Lower lobe of right lung (tissue), 2 donors: ENCODE measurements around the gene SOX1. TPM values are rescaled to one million over a fixed set of nuclear protein-coding genes. Genes with fewer than 3 reads are reported as not detected.

Source experiments
- ATAC-seq, 2 donors: fragments of 200-7000 bp; cut with Tn5 transposase; one replicate each; pipeline ENCODE4 v1.9.1; 2020 to 2022; ENCODE audit warnings: mild to moderate bottlenecking in 2 of 2, moderate library complexity in 2 of 2
- DNase-seq: peaks from one replicate; pipeline ENCODE4 v3.0.0-alpha.2; 2020
- H3K27ac ChIP-seq: fragments of 200-600 bp; one replicate; pipeline ENCODE4 v1.8.0; 2022
- H3K27me3 ChIP-seq: fragments of 200-600 bp; one replicate; pipeline ENCODE4 v1.8.0; 2022; ENCODE audit warnings: low read depth
- H3K36me3 ChIP-seq: fragments of 200-600 bp; one replicate; pipeline ENCODE4 v1.8.0; 2022; ENCODE audit warnings: mild to moderate bottlenecking
- H3K4me1 ChIP-seq: fragments of 200-600 bp; one replicate; pipeline ENCODE4 v1.8.0; 2022
- H3K4me3 ChIP-seq: fragments of 200-600 bp; one replicate; pipeline ENCODE4 v1.8.0; 2022; ENCODE audit warnings: mild to moderate bottlenecking
- H3K9me3 ChIP-seq: fragments of 200-600 bp; one replicate; pipeline ENCODE4 v1.8.0; 2022
- CTCF ChIP-seq: fragments of 200-600 bp; IDR thresholded peaks from one replicate; pipeline ENCODE4 v1.8.0; 2022; ENCODE audit warnings: antibody characterized with exemption, mild to moderate bottlenecking
- intact Hi-C: fragments of 100-400 bp; cut with DNase I; formaldehyde crosslinking; loops from one replicate; pipeline ENCODE4 v1.11.0; 2022
- total RNA-seq: library from RNA; stranded (reverse); fragmentation: NEBNext Ultra II Directional; extraction: Animal tissue kit (Norgen Biotek cat#: 25700); gene quantifications from one replicate; pipeline ENCODE4 v1.2.1, GENCODE V29; 2021
- donor health status: DM: no; HTN: yes; CAD: no; lungs with severe emphysema.

Gene SOX1
- total RNA-seq, 1 donor from 2014 or later, result not detected

- intact Hi-C loops, result no loop called here
- no peak for DNase-seq
- Histone ChIP-seq H3K27ac (no peak overlapping the region), H3K9me3 (peaks cover 22% of the 10 kb centered on the region), H3K4me1 (no peaks in the 10 kb centered on the region), H3K36me3 (no peaks in the 10 kb centered on the region), H3K27me3 (peaks cover 35% of the 10 kb centered on the region), H3K4me3 (no peak overlapping the region)
- ATAC-seq, result no peak
- no peak for TF ChIP-seq CTCF
These were observed 17.0 kb downstream of the SOX1 start for GRCh38 chr13:112083971-112084370.

- Histone ChIP-seq H3K27ac (no peak overlapping the region), H3K27me3 (peaks cover 19% of the 10 kb centered on the region), H3K36me3 (no peaks in the 10 kb centered on the region), H3K4me3 (no peak overlapping the region), H3K4me1 (no peaks in the 10 kb centered on the region), H3K9me3 (no peaks in the 10 kb centered on the region)
- intact Hi-C loops, result no loop called here
- DNase-seq, result no peak
- ATAC-seq, result no peak
- TF ChIP-seq CTCF, result no peak
These were observed 25.5 kb downstream of the SOX1 start for GRCh38 chr13:112092453-112092852.

GRCh38 chr13:112095354-112095753, 28.4 kb downstream of the SOX1 start:
- no peak for ATAC-seq
- H3K27me3 ChIP-seq, result peaks cover 16% of the 10 kb centered on the region
- intact Hi-C loops, result no loop called here
- no peak overlapping the region for H3K4me3 ChIP-seq
- no peaks in the 10 kb centered on the region for H3K9me3 ChIP-seq
- TF ChIP-seq CTCF, result no peak
- H3K27ac ChIP-seq, result no peak overlapping the region
- H3K4me1 ChIP-seq, result no peaks in the 10 kb centered on the region
- no peaks in the 10 kb centered on the region for H3K36me3 ChIP-seq
- DNase-seq, result no peak

GRCh38 chr13:112096959-112097358, 30.0 kb downstream of the SOX1 start:
- Histone ChIP-seq H3K36me3 (no peaks in the 10 kb centered on the region), H3K27ac (no peak overlapping the region), H3K9me3 (no peaks in the 10 kb centered on the region), H3K27me3 (peaks cover 28% of the 10 kb centered on the region), H3K4me1 (no peaks in the 10 kb centered on the region), H3K4me3 (no peak overlapping the region)
- no peak for ATAC-seq
- TF ChIP-seq CTCF, result no peak
- DNase-seq, result no peak
- intact Hi-C loops, result no loop called here

GRCh38 chr13:112097770-112098169, 30.8 kb downstream of the SOX1 start:
- no peaks in the 10 kb centered on the region for H3K36me3 ChIP-seq
- peaks cover 36% of the 10 kb centered on the region for H3K27me3 ChIP-seq
- DNase-seq, result no peak
- H3K27ac ChIP-seq, result no peak overlapping the region
- H3K4me3 ChIP-seq, result no peak overlapping the region
- no peak for ATAC-seq
- no peaks in the 10 kb centered on the region for H3K9me3 ChIP-seq
- intact Hi-C loops, result no loop called here
- no peaks in the 10 kb centered on the region for H3K4me1 ChIP-seq
- no peak for TF ChIP-seq CTCF

GRCh38 chr13:112098699-112099098, 31.8 kb downstream of the SOX1 start:
- Histone ChIP-seq H3K27ac (no peak overlapping the region), H3K36me3 (no peaks in the 10 kb centered on the region), H3K4me1 (no peaks in the 10 kb centered on the region), H3K4me3 (no peak overlapping the region), H3K27me3 (peaks cover 46% of the 10 kb centered on the region), H3K9me3 (no peaks in the 10 kb centered on the region)
- TF ChIP-seq CTCF, result no peak
- no peak for DNase-seq
- intact Hi-C loops, result no loop called here
- ATAC-seq, result no peak
